PC-3 (cell line): ENCODE measurements around the gene SP4. TPM values are rescaled to one million over a fixed set of nuclear protein-coding genes. Genes with fewer than 3 reads are reported as not detected.

Source experiments
- ATAC-seq: fragments of 200-7000 bp; cut with Tn5 transposase; 2 replicates; pipeline ENCODE4 v1.9.1; 2020; ENCODE audit warnings: mild to moderate bottlenecking, moderate library complexity
- BruUV-seq: library from RNA; stranded (reverse); fragments of 400-500 nt; replicated peaks from 2 replicates; lab custom pipeline; 2021; lab: Mats Ljungman, UMichigan
- CTCF ChIA-PET: fragments of 300-600 bp; sonication (Branson Sonifier 250); formaldehyde crosslinking; loops from one replicate; lab custom pipeline; 2022; ENCODE audit warnings: antibody characterized with exemption; lab: Charles Lee
- POLR2A ChIA-PET: fragments of 300-600 bp; sonication (Branson Sonifier 250); formaldehyde crosslinking; loops from one replicate; lab custom pipeline; 2022; ENCODE audit warnings: antibody characterized with exemption; ENCODE audit not compliant: unreplicated experiment; lab: Charles Lee
- DNase-seq: peaks from one replicate; pipeline ENCODE4 v3.0.0-alpha.2; 2015
- H2AFZ ChIP-seq: fragments of 300-600 bp; sonication (generic); 2 replicates; pipeline ENCODE4 v1.6.0; 2016; ENCODE audit warnings: antibody characterized with exemption, low read length
- H3F3A ChIP-seq: fragments of 300-600 bp; sonication (generic); one replicate; pipeline ENCODE4 v1.6.0; 2017; ENCODE audit warnings: antibody characterized with exemption, low read length, control low read depth, mild to moderate bottlenecking; ENCODE audit not compliant: unreplicated experiment
- H3K27ac ChIP-seq: fragments of 300-600 bp; sonication (generic); 2 replicates; pipeline ENCODE4 v1.5.1; 2016; ENCODE audit warnings: mild to moderate bottlenecking, low read length
- H3K27me3 ChIP-seq: fragments of 300-600 bp; sonication (generic); 2 replicates; pipeline ENCODE4 v1.6.1; 2016; ENCODE audit warnings: low read length, mixed read lengths
- H3K36me3 ChIP-seq: fragments of 300-600 bp; sonication (generic); 2 replicates; pipeline ENCODE4 v1.6.1; 2016; ENCODE audit warnings: low read depth, mixed run types, low read length, mixed read lengths
- H3K4me1 ChIP-seq: fragments of 300-600 bp; sonication (generic); 2 replicates; pipeline ENCODE4 v1.5.1; 2016; ENCODE audit warnings: low read length; ENCODE audit not compliant: insufficient read depth
- H3K4me2 ChIP-seq: fragments of 300-600 bp; sonication (generic); 2 replicates; pipeline ENCODE4 v1.6.0; 2016; ENCODE audit warnings: low read length
- H3K4me3 ChIP-seq: fragments of 300-600 bp; sonication (generic); 2 replicates; pipeline ENCODE4 v1.5.1; 2016; ENCODE audit warnings: mild to moderate bottlenecking, low read length, mixed read lengths
- H3K79me2 ChIP-seq: fragments of 300-600 bp; sonication (generic); 2 replicates; pipeline ENCODE4 v1.6.1; 2017; ENCODE audit warnings: low read length, mixed read lengths
- H3K9ac ChIP-seq: fragments of 300-600 bp; sonication (generic); 2 replicates; pipeline ENCODE4 v1.6.0; 2016; ENCODE audit warnings: mild to moderate bottlenecking, low read length
- H3K9me2 ChIP-seq: fragments of 300-600 bp; sonication (generic); replicated peaks from 2 replicates; pipeline ENCODE4 v1.6.1; 2016; ENCODE audit warnings: mixed run types, low read length, mixed read lengths
- H3K9me3 ChIP-seq: fragments of 300-600 bp; sonication (generic); 2 replicates; pipeline ENCODE4 v1.6.1; 2016; ENCODE audit warnings: low read length, mixed read lengths
- H4K20me1 ChIP-seq: fragments of 300-600 bp; sonication (generic); 2 replicates; pipeline ENCODE4 v1.6.1; 2016; ENCODE audit warnings: low read length, mixed read lengths
- CTCF ChIP-seq: fragments of 300-600 bp; sonication (generic); conservative IDR thresholded peaks from 2 replicates; pipeline ENCODE4 v1.5.1; 2017; ENCODE audit warnings: antibody characterized with exemption, low read depth, mild to moderate bottlenecking, low read length
- EZH2 ChIP-seq: fragments of 300-600 bp; sonication (generic); IDR thresholded peaks from one replicate; pipeline ENCODE4 v1.6.1; 2017; ENCODE audit warnings: antibody characterized with exemption, mild to moderate bottlenecking, low read length; ENCODE audit not compliant: unreplicated experiment
- EZH2phosphoT487 ChIP-seq: fragments of 300-600 bp; sonication (generic); IDR thresholded peaks from 2 replicates; pipeline ENCODE4 v1.6.1; 2018; ENCODE audit warnings: mild to moderate bottlenecking, antibody characterized with exemption, low read length, borderline replicate concordance
- intact Hi-C: fragments of 100-400 bp; cut with micrococcal nuclease; formaldehyde crosslinking; loops from 2 replicates; pipeline ENCODE4 v1.9.0; 2023
- total RNA-seq: library from RNA; depleted of rRNA; stranded (reverse); fragments of >200 nt; gene quantifications from 2 replicates; pipeline ENCODE4 v1.2.3, GENCODE V29; 2014

The SP4 gene
- total RNA-seq, 1 experiment from 2014 or later, result 2.5 TPM

GRCh38 chr7:21497072-21497471, 69.2 kb downstream of the SP4 start:
- Histone ChIP-seq H3K4me3 (no peak overlapping the region), H3K4me2 (no peak overlapping the region), H3K27ac (no peak overlapping the region), H3K79me2 (no peaks in the 10 kb centered on the region), H3F3A (no peaks in the 10 kb centered on the region), H3K27me3 (no peaks in the 10 kb centered on the region), H2AFZ (no peak overlapping the region), H3K9ac (no peak overlapping the region), H4K20me1 (no peaks in the 10 kb centered on the region), H3K9me2 (no peaks in the 10 kb centered on the region), H3K4me1 (no peaks in the 10 kb centered on the region), H3K36me3 (no peaks in the 10 kb centered on the region), H3K9me3 (no peaks in the 10 kb centered on the region)
- no peak for DNase-seq
- BruUV-seq, result no TSS peak
- intact Hi-C loops, result no loop called here
- POLR2A ChIA-PET, result no interaction called here
- TF ChIP-seq EZH2phosphoT487 (no peak), EZH2 (no peak), CTCF (no peak)
- ATAC-seq, result no peak
- CTCF ChIA-PET, result no interaction called here

- CTCF ChIA-PET, result no interaction called here
Observed at GRCh38 chr7:21500117-21500832, 72.4 kb downstream of the SP4 start.

More at GRCh38 chr7:21500117-21500832, 72.4 kb downstream of the SP4 start:
- H3K4me3 ChIP-seq, result no peak overlapping the region
- H3K36me3 ChIP-seq, result no peaks in the 10 kb centered on the region
- H3K9me2 ChIP-seq, result no peaks in the 10 kb centered on the region
- no peaks in the 10 kb centered on the region for H4K20me1 ChIP-seq
- no TSS peak for BruUV-seq
- H3K9me3 ChIP-seq, result no peaks in the 10 kb centered on the region
- DNase-seq, result no peak
- H3K9ac ChIP-seq, result no peak overlapping the region
- POLR2A ChIA-PET, result no interaction called here
- intact Hi-C loops, result loop anchor here (10.0 kb wide), 2 partner anchors 585 to 725 kb away; no protein-coding TSS in a partner anchor
- H3F3A ChIP-seq, result no peaks in the 10 kb centered on the region
- no peak overlapping the region for H2AFZ ChIP-seq
- H3K4me2 ChIP-seq, result no peak overlapping the region
- H3K27me3 ChIP-seq, result no peaks in the 10 kb centered on the region
- H3K4me1 ChIP-seq, result peaks cover 5% of the 10 kb centered on the region; the same call in 1 of the 2 replicates
- H3K79me2 ChIP-seq, result no peaks in the 10 kb centered on the region
- no peak for ATAC-seq
- no peak for TF ChIP-seq EZH2phosphoT487
- no peak for TF ChIP-seq CTCF
- TF ChIP-seq EZH2, result no peak
- no peak overlapping the region for H3K27ac ChIP-seq
